ENCODE results near the gene ITGAL. TPM values are rescaled to one million over a fixed set of nuclear protein-coding genes. Genes with fewer than 3 reads are reported as not detected.

The ITGAL gene
- total and polyA plus RNA-seq, 11 donors, result 0.25 to 29.5 (median 1.6) TPM

GRCh38 chr16:30429678-30430427, 42.7 kb upstream of the ITGAL start, which contains the start of gene DCTPP1:
Gene DCTPP1 (minus strand): TSS chr16:30430030. CDS start chr16:30429980, 50 bp downstream.
- H3K4me1 ChIP-seq, result peaks cover 0 to 22% (median 13%) of the 10 kb centered on the region in 12 donors
- DNase-seq (peak; percentile 94 to 98 (median 95)), ATAC-seq (peak; percentile 99)
- peak within 1 kb of the TSS; percentile 30 to 88 (median 71) for H3K4me3 ChIP-seq
- no peaks in the 10 kb centered on the region for H3K9me3 ChIP-seq
- 0 to 1% (median 1%) methylated on average over 39 to 49 of the region's 49 CpGs for WGBS, 4 donors
- peak within 1 kb of the TSS in 11 of 12 donors; percentile 36 to 79 (median 73) for H3K27ac ChIP-seq
- H3K36me3 ChIP-seq, result peaks cover 0 to 19% (median 9%) of the 10 kb centered on the region in 9 donors
- intact Hi-C loops (cut with DNase I), result loop anchor here in 7 of 10 donors (1.0 to 10.0 kb wide), 6 partner anchors 15 to 202 kb away; partner anchors contain the start of genes SEPHS2 (in 2 of the 7), ZNF747 (in 1 of the 7) and ZNF768 (in 1 of the 7)
- TF ChIP-seq CTCF (IDR thresholded peaks at IDR 0.05) (peak; percentile 53 to 84 (median 72)), POLR2A (IDR thresholded peaks at IDR 0.05) (peak in 1 of 2 donors; percentile 46)
- H3K27me3 ChIP-seq, result no peaks in the 10 kb centered on the region

GRCh38 chr16:30430428-30430970, 42.0 kb upstream of the ITGAL start:
- H3K27ac ChIP-seq, result peak overlapping the region in 11 of 12 donors; percentile 24 to 79 (median 69)
- intact Hi-C loops (cut with DNase I), result loop anchor here in 6 of 10 donors (1.0 to 10.0 kb wide), 6 partner anchors 15 to 202 kb away; partner anchors contain the start of genes SEPHS2 (in 2 of the 6), ZNF747 (in 1 of the 6) and ZNF768 (in 1 of the 6)

GRCh38 chr16:30434852-30435251, 37.7 kb upstream of the ITGAL start:
- H3K4me3 ChIP-seq, result no peak overlapping the region
- H3K27ac ChIP-seq, result no peak overlapping the region
- TF ChIP-seq CTCF (IDR thresholded peaks at IDR 0.05) (no peak), POLR2A (IDR thresholded peaks at IDR 0.05) (no peak)
- no peak for ATAC-seq
- WGBS, 4 donors, result 68 to 74% (median 70%) methylated on average over 4 of the region's 4 CpGs
- no peak for DNase-seq
- H3K4me1 ChIP-seq, result peaks cover 0 to 9% (median 6%) of the 10 kb centered on the region in 12 donors
- no peaks in the 10 kb centered on the region for H3K27me3 ChIP-seq
- H3K36me3 ChIP-seq, result no peaks in the 10 kb centered on the region
- no peaks in the 10 kb centered on the region for H3K9me3 ChIP-seq
- intact Hi-C loops (cut with DNase I), result loop anchor here in 6 of 10 donors (5.0 to 10.0 kb wide), 4 partner anchors 92 to 197 kb away; partner anchors contain the start of gene ZNF768 (in 1 of the 6)

More at GRCh38 chr16:30430428-30430970, 42.0 kb upstream of the ITGAL start:
- Histone ChIP-seq H3K27me3 (no peaks in the 10 kb centered on the region), H3K4me1 (peaks cover 0 to 22% (median 13%) of the 10 kb centered on the region in 12 donors), H3K36me3 (peaks cover 0 to 13% (median 9%) of the 10 kb centered on the region in 9 donors), H3K9me3 (no peaks in the 10 kb centered on the region), H3K4me3 (peak overlapping the region; percentile 12 to 88 (median 71))
- ATAC-seq, result peak; percentile 9 to 23 (median 18)
- TF ChIP-seq POLR2A (IDR thresholded peaks at IDR 0.05) (no peak), CTCF (IDR thresholded peaks at IDR 0.05) (peak in 7 of 12 donors; percentile 1 to 51 (median 17))
- WGBS, 4 donors, result 49 to 58% (median 54%) methylated on average over 19 of the region's 19 CpGs
- peak in 2 of 5 donors; percentile 23 to 36 for DNase-seq

Measured in heart left ventricle (tissue), 16 donors.